ENCODE data around the gene FOXF1. TPM values are rescaled to one million over a fixed set of nuclear protein-coding genes. Genes with fewer than 3 reads are reported as not detected.

FOXF1 gene
- total RNA-seq, 6 donors from 2014 or later: 6.3 to 73.6 (median 24.5) TPM

GRCh38 chr16:86562356-86562755 is 52.0 kb downstream of the FOXF1 start:
- Histone ChIP-seq H3K36me3 (no peaks in the 10 kb centered on the region), H3K9me3 (no peaks in the 10 kb centered on the region), H3K4me3 (no peak overlapping the region), H3K4me1 (peaks cover 8 to 31% (median 18%) of the 10 kb centered on the region in 4 donors), H3K27ac (no peak overlapping the region), H3K27me3 (peaks cover 0 to 35% (median 19%) of the 10 kb centered on the region in 4 donors)
- ATAC-seq (ENCODE audit: low FRiP score in 2 of 2) (no peak), DNase-seq (no peak)
- TF ChIP-seq POLR2AphosphoS5 (IDR thresholded peaks at IDR 0.05) (no peak), EP300 (IDR thresholded peaks at IDR 0.05) (no peak)
- WGBS, 2 donors: 82 to 84% methylated on average over 6 of the region's 6 CpGs

GRCh38 chr16:86563469-86564345 is 53.4 kb downstream of the FOXF1 start:
- TF ChIP-seq CTCF (IDR thresholded peaks at IDR 0.05) (peak; percentile 94 to 99 (median 98)), POLR2A (IDR thresholded peaks at IDR 0.05) (no peak)
- Histone ChIP-seq H3K36me3 (no peaks in the 10 kb centered on the region), H3K27me3 (peaks cover 0 to 48% (median 27%) of the 10 kb centered on the region in 4 donors), H3K9me3 (no peaks in the 10 kb centered on the region), H3K4me1 (peaks cover 8 to 44% (median 20%) of the 10 kb centered on the region in 4 donors), H3K4me3 (peak overlapping the region in 2 of 4 donors; percentile 12 to 15), H3K27ac (no peak overlapping the region)
- ATAC-seq (ENCODE audit: low FRiP score in 2 of 2) (peak; percentile 95 to 96), DNase-seq (peak; percentile 90 to 92)
- 1 to 2% methylated on average over 30 to 41 of the region's 41 CpGs for WGBS, 2 donors

Other genes with a start within 250 kb of the FOXF1 start
- gene MTHFSD, start 44.7 kb downstream of the FOXF1 start, total RNA-seq: 10 to 100 TPM; 13.8 to 39.8 (median 22.0) TPM
- gene FOXC2, start 56.3 kb downstream of the FOXF1 start, total RNA-seq: 1 to 10 TPM in 1 of 6 donors, under 1 TPM in 3, not detected in 2; 0.39 to 1.9 (median 0.56) TPM
- gene FOXL1, start 68.0 kb downstream of the FOXF1 start, total RNA-seq: 1 to 10 TPM in 2 of 6 donors, under 1 TPM in 3, not detected in 1; 0.22 to 2.2 (median 0.49) TPM

Measured in upper lobe of left lung (tissue), 6 donors.